ENCODE measurements around the gene ACOT8. TPM values are rescaled to one million over a fixed set of nuclear protein-coding genes. Genes with fewer than 3 reads are reported as not detected.

Gene ACOT8
- polyA plus RNA-seq, 3 donors, result 40.9 to 52.4 (median 44.6) TPM

- Mint-ChIP-seq H3K36me3 (peaks cover 40 to 51% of the 10 kb centered on the region in 2 donors), H3K9me3 (peaks cover 0 to 3% (median 0%) of the 10 kb centered on the region in 7 donors), H3K27me3 (ENCODE audit: low read depth in 3 of 3) (peaks cover 0 to 1% (median 0%) of the 10 kb centered on the region in 3 donors), H3K4me1 (peaks cover 22% of the 10 kb centered on the region), H3K4me3 (no peak overlapping the region), H3K27ac (peak overlapping the region in 4 of 7 donors; percentile 4 to 53 (median 40))
- Histone ChIP-seq H3K27me3 (ENCODE audit: control insufficient read depth in 2 of 2, insufficient read depth in 2 of 2, low read length in 2 of 2) (no peaks in the 10 kb centered on the region), H3K4me2 (replicated peaks; ENCODE audit: extremely low read depth, low read length, poor library complexity, severe bottlenecking) (peak overlapping the region; percentile 99), H2AFZ (ENCODE audit: insufficient read depth, low read depth, low read length, poor library complexity, severe bottlenecking) (peak overlapping the region; percentile 81), H4K20me1 (ENCODE audit: insufficient read depth, low read length) (peaks cover 37% of the 10 kb centered on the region), H3K79me2 (ENCODE audit: insufficient read depth, low read length) (peaks cover 38% of the 10 kb centered on the region), H3K27ac (ENCODE audit: low read depth in 1 of 2, low read length in 2 of 2) (peak overlapping the region in 1 of 2 donors; percentile 65), H3K36me3 (replicated peaks in 1 of 2; ENCODE audit: control insufficient read depth in 1 of 2, insufficient read depth in 2 of 2, low read length in 2 of 2) (peaks cover 36 to 57% of the 10 kb centered on the region in 2 donors), H3K9me3 (replicated peaks in 1 of 2; ENCODE audit: control insufficient read depth in 1 of 2, insufficient read depth in 1 of 2, low read length in 2 of 2) (no peaks in the 10 kb centered on the region), H3K4me3 (replicated peaks in 1 of 3; ENCODE audit: low read depth in 2 of 3, low read length in 3 of 3) (peak overlapping the region in 1 of 3 experiments; percentile 85), H3K9ac (ENCODE audit: insufficient read depth, low read length, poor library complexity, severe bottlenecking) (no peak overlapping the region), H3K4me1 (ENCODE audit: control insufficient read depth in 1 of 2, insufficient read depth in 2 of 2, low read length in 2 of 2) (peaks cover 18 to 24% of the 10 kb centered on the region in 2 donors)
- no peak for DNase-seq
- TF ChIP-seq CTCF (IDR thresholded peaks at IDR 0.05), result no peak
- intact Hi-C loops (cut with micrococcal nuclease), result loop anchor here in 1 of 2 donors (5.0 to 10.0 kb wide), 2 partner anchors 121 to 159 kb away; partner anchors contain the start of genes PCIF1 and ZNF335
- 54% methylated on average over 2 of the region's 7 CpGs for WGBS (ENCODE audit: insufficient coverage)
Measured at GRCh38 chr20:45813489-45813888, 43.7 kb downstream of the ACOT8 start.

- H3K4me1 Mint-ChIP-seq, result peaks cover 22% of the 10 kb centered on the region
- WGBS (ENCODE audit: insufficient coverage), result 24% methylated on average over 11 of the region's 11 CpGs
- peak overlapping the region in 6 of 7 donors; percentile 2 to 70 (median 54) for H3K27ac Mint-ChIP-seq
- Histone ChIP-seq H3K27ac (ENCODE audit: low read depth in 1 of 2, low read length in 2 of 2) (peak overlapping the region in 1 of 2 donors; percentile 65), H3K4me3 (replicated peaks in 1 of 3; ENCODE audit: low read depth in 2 of 3, low read length in 3 of 3) (peak overlapping the region; percentile 57 to 85 (median 80)), H4K20me1 (ENCODE audit: insufficient read depth, low read length) (peaks cover 40% of the 10 kb centered on the region), H3K4me2 (replicated peaks; ENCODE audit: extremely low read depth, low read length, poor library complexity, severe bottlenecking) (peak overlapping the region; percentile 99), H3K9ac (ENCODE audit: insufficient read depth, low read length, poor library complexity, severe bottlenecking) (peak overlapping the region; percentile 52), H2AFZ (ENCODE audit: insufficient read depth, low read depth, low read length, poor library complexity, severe bottlenecking) (peak overlapping the region; percentile 81), H3K27me3 (ENCODE audit: control insufficient read depth in 2 of 2, insufficient read depth in 2 of 2, low read length in 2 of 2) (no peaks in the 10 kb centered on the region), H3K79me2 (ENCODE audit: insufficient read depth, low read length) (peaks cover 38% of the 10 kb centered on the region), H3K36me3 (replicated peaks in 1 of 2; ENCODE audit: control insufficient read depth in 1 of 2, insufficient read depth in 2 of 2, low read length in 2 of 2) (peaks cover 40 to 62% of the 10 kb centered on the region in 2 donors), H3K9me3 (replicated peaks in 1 of 2; ENCODE audit: control insufficient read depth in 1 of 2, insufficient read depth in 1 of 2, low read length in 2 of 2) (no peaks in the 10 kb centered on the region), H3K4me1 (ENCODE audit: control insufficient read depth in 1 of 2, insufficient read depth in 2 of 2, low read length in 2 of 2) (peaks cover 18 to 24% of the 10 kb centered on the region in 2 donors)
- peaks cover 0 to 1% (median 0%) of the 10 kb centered on the region in 3 donors for H3K27me3 Mint-ChIP-seq (ENCODE audit: low read depth in 3 of 3)
- H3K4me3 Mint-ChIP-seq, result peak overlapping the region; percentile 67 to 84
- DNase-seq, result no peak
- peaks cover 0 to 3% (median 0%) of the 10 kb centered on the region in 7 donors for H3K9me3 Mint-ChIP-seq
- no peak for TF ChIP-seq CTCF (IDR thresholded peaks at IDR 0.05)
- H3K36me3 Mint-ChIP-seq, result peaks cover 44 to 57% of the 10 kb centered on the region in 2 donors
- intact Hi-C loops (cut with micrococcal nuclease), result loop anchor here in 1 of 2 donors (5.0 to 10.0 kb wide), 2 partner anchors 122 to 159 kb away; partner anchors contain the start of genes PCIF1 and ZNF335
Measured at GRCh38 chr20:45813006-45813340, 44.2 kb downstream of the ACOT8 start.

Data from CD14-positive monocyte (primary cell).